CD4-positive, alpha-beta T cell treated with Interleukin-15 for 1 hour (primary cell): ENCODE measurements around the gene GABRP.
A peak's percentile ranks its signal among the peaks of the same experiment; 100 is the strongest.
"Not testable (repeated sequence)": the region's sequence is repeated elsewhere in the genome, so short reads cannot be mapped to it uniquely, and the experiment has no call there.

ENCODE experiments used
- DNase-seq: peaks from one replicate; pipeline ENCODE4 v3.0.0-alpha.2; 2020

The GABRP gene

GRCh38 chr5:170809551-170809950 is 26.0 kb downstream of the GABRP start:
- DNase-seq, result no peak

GRCh38 chr5:170811719-170812118 is 28.2 kb downstream of the GABRP start:
- no peak for DNase-seq

- no peak for DNase-seq
Observed at GRCh38 chr5:170813231-170813630, 29.7 kb downstream of the GABRP start.

GRCh38 chr5:170817195-170817594 is 33.7 kb downstream of the GABRP start:
- DNase-seq, result no peak

- DNase-seq, result no peak
Observed at GRCh38 chr5:170818232-170818631, 34.7 kb downstream of the GABRP start.

- DNase-seq, result no peak
Observed at GRCh38 chr5:170819824-170820223, 36.3 kb downstream of the GABRP start.

GRCh38 chr5:170821257-170821800 is 37.8 kb downstream of the GABRP start:
- DNase-seq, result no peak

- DNase-seq, result no peak
Observed at GRCh38 chr5:170826117-170826516, 42.6 kb downstream of the GABRP start.

GRCh38 chr5:170832241-170832640 is 48.7 kb downstream of the GABRP start:
- no peak for DNase-seq

- not testable (repeated sequence) for DNase-seq
Observed at GRCh38 chr5:170833981-170834380, 50.5 kb downstream of the GABRP start.

- DNase-seq, result no peak
Observed at GRCh38 chr5:170836226-170836625, 52.7 kb downstream of the GABRP start.

GRCh38 chr5:170843870-170844269 is 60.3 kb downstream of the GABRP start:
- DNase-seq, result no peak

GRCh38 chr5:170844651-170845050 is 61.1 kb downstream of the GABRP start:
- no peak for DNase-seq

GRCh38 chr5:170846416-170846815 is 62.9 kb downstream of the GABRP start:
- no peak for DNase-seq

- DNase-seq, result no peak
Observed at GRCh38 chr5:170846846-170847245, 63.3 kb downstream of the GABRP start.

GRCh38 chr5:170848033-170848432 is 64.5 kb downstream of the GABRP start:
- DNase-seq, result no peak

- DNase-seq, result no peak
Observed at GRCh38 chr5:170849374-170849773, 65.8 kb downstream of the GABRP start.

- no peak for DNase-seq
Observed at GRCh38 chr5:170854566-170854965, 71.0 kb downstream of the GABRP start.

GRCh38 chr5:170857066-170857465 is 73.5 kb downstream of the GABRP start:
- no peak for DNase-seq

GRCh38 chr5:170860415-170860814 is 76.9 kb downstream of the GABRP start:
- DNase-seq, result no peak

GRCh38 chr5:170860818-170861666 is 77.5 kb downstream of the GABRP start:
- DNase-seq, result no peak

- no peak for DNase-seq
Observed at GRCh38 chr5:170861667-170861916, 78.1 kb downstream of the GABRP start.

- DNase-seq, result peak; percentile 20
Observed at GRCh38 chr5:170861917-170862766, 78.6 kb downstream of the GABRP start, which contains the start of gene RANBP17. RANBP17 (plus strand) TSS chr5:170862018.

GRCh38 chr5:170863646-170864045 is 80.1 kb downstream of the GABRP start:
- DNase-seq, result no peak
